Liver (tissue), 3 donors: ENCODE data around the gene ADORA2A.

Experiments
- CTCF ChIP-seq: fragments of 150-350 bp; IDR thresholded peaks from 2 replicates; pipeline ENCODE4 v1.5.1; 2017; ENCODE audit warnings: improper control_type of control experiment, low read depth, low read length; ENCODE audit not compliant: missing input control
- EGR1 ChIP-seq, 2 donors: IDR thresholded peaks; 2 replicates each; pipeline ENCODE4 v1.6.1; 2016 to 2018; ENCODE audit warnings: antibody characterized with exemption in 2 of 2, low read depth in 2 of 2
- GABPA ChIP-seq, 2 donors: IDR thresholded peaks in 1 of 2; conservative IDR thresholded peaks in 1 of 2; 2 replicates each; pipeline ENCODE4 v1.6.1; 2016; ENCODE audit warnings: antibody characterized with exemption in 2 of 2, mild to moderate bottlenecking in 1 of 2, moderate library complexity in 1 of 2
- REST ChIP-seq: IDR thresholded peaks from 2 replicates; pipeline ENCODE4 v1.6.1; 2016; ENCODE audit warnings: antibody characterized with exemption, mild to moderate bottlenecking
- TAF1 ChIP-seq: conservative IDR thresholded peaks from 2 replicates; pipeline ENCODE4 v1.6.1; 2016; ENCODE audit warnings: antibody characterized with exemption, mild to moderate bottlenecking
- YY1 ChIP-seq: IDR thresholded peaks from 2 replicates; pipeline ENCODE4 v1.6.1; 2016; ENCODE audit warnings: antibody characterized with exemption, mild to moderate bottlenecking
- donor health status: healthy.
- donor health status: healthy.

DNA sequence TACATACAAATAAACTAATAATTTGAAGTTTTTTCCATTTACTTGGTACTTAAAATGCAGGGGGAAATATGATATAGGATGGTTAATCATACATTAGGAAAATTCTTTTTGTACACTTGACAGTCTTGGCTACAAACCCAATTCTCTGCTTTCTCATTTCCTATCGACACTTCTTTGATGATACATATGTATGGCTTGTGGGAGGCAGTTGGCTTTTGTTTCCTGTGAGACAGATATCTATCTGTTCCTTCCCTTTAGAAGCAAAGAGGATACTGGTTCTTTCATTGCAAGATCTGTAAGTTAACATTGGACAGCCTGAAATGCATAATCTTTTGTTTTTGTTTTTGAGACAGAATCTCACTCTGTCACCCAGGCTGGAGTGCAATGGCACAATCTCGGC lies 47.9 kb upstream of the ADORA2A start:
- TF ChIP-seq YY1 = no peak
- no peak for TF ChIP-seq CTCF
- no peak for TF ChIP-seq EGR1 (IDR thresholded peaks at IDR 0.05; ENCODE audit: low read depth in 2 of 2)
- TF ChIP-seq REST = no peak
- no peak for TF ChIP-seq TAF1
- no peak for TF ChIP-seq GABPA (IDR thresholded peaks at IDR 0.05 in 1 of 2, conservative IDR thresholded peaks at IDR 0.05 in 1 of 2)
